HG03280 (cell line): ENCODE measurements around the gene RPP25L.

ENCODE experiments used
- ATAC-seq: cut with Tn5 transposase; IDR thresholded peaks from one replicate; pipeline ENCODE4 v1.9.1; 2021; ENCODE audit warnings: mild to moderate bottlenecking, moderate library complexity; ENCODE audit not compliant: unreplicated experiment

Gene RPP25L

DNA sequence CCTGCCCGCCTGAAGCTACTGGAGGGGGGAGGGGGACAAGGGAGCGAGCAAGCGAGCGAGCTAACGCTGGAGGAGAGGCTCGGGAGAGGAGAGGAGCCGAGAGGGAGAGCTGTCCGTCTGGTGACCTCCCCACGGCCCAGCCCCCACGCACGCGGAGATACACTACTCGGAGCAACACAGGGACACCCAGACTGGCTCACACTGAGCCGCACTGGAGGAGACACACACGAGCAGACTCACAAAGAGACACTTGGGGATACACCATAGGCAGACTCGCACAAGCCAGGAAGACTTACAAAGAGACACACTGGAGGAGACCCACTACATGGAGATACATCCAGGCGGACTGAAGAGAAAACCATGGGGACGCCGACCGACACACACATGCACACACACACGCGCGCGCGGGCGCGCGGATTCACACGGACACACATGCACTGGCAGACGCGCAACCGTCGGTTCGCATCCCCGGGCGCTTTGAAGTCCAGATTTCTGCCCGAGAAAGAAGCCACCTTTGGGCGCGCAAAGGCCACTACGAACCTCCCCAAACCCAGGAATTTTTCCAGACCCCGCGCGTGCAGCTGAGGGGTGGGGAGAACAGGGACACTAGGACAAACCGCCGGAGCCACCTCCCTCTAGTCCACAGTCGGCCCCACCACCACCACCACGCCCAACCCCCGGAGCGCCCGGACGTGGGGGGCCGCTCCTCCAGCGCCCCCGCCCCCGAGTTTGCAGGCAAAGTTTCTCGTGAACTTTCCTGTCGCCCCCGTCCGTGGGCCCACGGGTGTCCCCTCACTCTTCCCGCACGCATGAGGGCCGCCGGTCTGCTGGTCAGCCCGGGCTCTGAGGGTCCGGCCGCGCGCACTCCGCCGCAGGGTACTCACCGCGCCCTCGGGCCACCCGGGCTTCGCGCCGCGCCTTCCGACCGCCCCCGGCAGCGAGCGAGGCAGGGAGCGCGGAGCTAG lies 22.9 kb downstream of the RPP25L start:
- ATAC-seq: no peak

DNA sequence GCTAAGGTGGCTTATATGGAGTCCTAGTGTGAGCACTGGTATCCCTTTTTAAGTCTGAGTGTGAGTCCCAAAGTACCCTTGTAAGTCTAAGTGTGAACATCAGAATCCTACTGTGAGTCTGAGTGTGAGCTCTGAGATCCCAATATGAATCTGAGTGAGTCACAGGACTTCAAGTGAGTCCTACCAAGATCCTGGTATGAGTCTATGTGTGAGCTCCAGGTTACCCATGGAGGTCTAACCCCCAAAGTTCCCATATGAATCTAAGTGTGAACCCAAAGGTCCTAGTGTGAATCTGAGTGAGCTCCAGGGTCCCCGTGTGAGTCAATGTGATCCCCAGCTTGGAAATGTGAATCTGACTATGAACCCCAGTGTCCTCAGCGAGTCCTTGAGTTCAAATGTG lies 24.6 kb downstream of the RPP25L start:
- no peak for ATAC-seq

- ATAC-seq: no peak
Measured at GRCh38 chr9:34585946-34586669, 25.8 kb downstream of the RPP25L start.

DNA sequence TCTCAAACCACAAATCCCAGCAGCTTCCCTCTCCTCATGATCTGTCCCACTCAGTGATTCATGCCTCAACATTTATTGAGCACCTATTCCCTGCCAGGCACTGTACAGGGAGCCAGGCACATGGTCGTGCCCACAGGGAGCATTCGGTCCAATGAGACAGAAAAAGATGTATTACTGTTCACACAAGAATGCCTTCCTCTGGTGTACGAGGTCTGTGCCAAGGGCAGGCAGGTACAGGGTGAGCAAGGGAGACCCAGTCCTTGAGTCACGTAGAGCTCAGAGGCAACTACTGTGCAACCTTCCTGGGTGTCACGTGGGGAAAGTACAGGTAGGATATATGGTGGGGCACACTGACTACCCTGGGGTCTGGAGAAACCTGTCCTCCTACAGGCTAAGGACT lies 26.9 kb downstream of the RPP25L start:
- no peak for ATAC-seq

DNA sequence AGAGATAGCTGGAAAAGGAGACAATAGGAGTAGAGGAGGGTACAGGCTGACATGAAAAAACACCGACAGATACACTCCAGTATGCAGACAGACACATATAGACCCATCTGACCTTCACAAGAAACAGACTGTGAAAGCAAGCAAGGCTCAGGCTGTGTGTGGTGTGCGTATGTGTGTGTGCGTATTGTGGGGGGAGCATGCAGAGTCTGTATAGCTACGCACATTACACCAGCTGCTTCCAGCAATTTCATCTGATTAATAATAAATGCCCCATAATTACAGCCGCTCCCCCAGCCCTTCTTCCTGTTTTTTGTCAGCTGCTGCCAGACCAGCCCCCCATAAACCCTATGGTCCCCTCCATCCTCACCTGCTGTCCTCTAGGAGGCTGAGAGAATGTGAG lies 29.1 kb downstream of the RPP25L start:
- no peak for ATAC-seq

GRCh38 chr9:34581318-34581717 lies 30.6 kb downstream of the RPP25L start:
- ATAC-seq: no peak

DNA sequence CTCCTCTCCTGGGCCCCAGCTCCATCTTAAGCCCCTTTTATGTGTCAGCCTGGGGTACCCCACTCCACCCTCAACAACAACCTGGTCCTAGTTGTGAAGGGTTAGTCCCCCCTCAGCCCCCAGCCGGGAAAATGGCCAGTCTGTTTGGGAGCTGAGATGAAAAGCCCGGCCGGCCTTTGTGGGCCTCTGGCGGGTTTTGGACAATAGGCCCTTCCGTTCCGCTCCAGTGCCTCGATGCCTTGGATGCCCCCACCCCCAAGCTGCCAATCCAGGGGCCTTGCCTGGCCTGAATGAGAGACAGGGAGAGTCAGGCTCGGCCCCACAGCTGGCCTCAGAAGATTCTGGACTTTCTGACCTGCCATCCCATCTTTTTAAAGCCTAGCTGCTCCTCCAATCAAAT lies 31.5 kb downstream of the RPP25L start:
- no peak for ATAC-seq

DNA sequence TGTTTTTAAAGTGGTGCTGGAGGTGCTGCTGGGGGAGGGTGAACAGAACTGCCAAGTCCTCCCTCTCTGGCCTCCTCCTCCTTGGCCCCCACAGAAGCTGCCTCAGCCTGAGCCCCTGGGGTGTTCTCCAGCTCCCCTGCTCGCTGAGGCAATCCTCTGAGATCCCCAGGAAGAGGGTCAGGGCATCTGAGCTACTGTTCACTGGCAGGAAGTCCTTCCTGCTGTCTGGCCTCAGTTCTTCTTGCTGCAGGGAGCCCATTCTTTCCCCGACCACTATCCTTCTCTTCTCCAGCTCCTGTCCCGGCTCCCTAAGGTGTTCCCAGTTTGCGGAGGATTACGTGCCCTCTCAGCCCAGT lies 32.1 kb downstream of the RPP25L start:
- ATAC-seq: no peak

- no peak for ATAC-seq
Measured at GRCh38 chr9:34579104-34579807, 32.6 kb downstream of the RPP25L start.

DNA sequence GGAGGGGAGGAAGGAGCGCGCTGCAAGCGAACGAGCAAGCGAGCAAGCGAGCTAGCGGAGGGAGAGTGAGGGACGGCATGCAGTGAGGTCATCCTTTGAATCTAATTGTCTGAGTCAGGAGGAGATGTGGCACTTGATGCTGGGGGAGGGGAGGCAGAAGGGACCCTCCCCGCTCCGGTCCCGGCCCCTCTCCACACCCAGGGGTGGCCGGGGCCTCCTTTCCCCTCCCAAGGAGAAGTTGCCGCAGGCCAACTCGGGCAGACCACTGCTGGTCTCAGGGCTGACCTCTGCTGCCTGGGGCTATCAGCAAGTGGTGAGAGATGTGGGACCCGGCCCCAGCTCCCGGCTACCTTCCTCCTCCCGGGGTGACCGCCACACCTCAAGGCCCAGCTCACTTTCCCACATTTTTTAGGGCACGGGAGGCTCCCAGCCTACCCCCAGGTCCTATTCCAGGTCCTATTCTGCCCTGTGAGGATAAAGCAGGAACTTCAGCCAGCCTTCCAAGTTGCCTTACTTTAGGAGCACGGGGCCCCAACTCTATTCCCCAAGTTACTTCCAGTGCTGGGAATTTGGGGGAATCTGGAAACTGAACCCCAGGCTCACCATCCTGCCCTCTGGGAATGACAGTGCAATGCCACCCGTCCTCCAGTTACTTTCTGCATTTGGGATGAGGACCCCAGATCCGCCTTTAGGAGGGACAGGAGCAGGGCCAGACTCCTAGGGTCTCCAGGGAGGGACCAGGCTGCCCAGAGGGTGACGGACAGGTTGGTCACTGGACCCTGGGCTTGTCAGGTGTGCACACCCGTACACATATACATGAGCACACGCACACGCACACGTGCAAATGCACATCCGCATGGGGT lies 33.4 kb downstream of the RPP25L start:
- ATAC-seq: no peak

DNA sequence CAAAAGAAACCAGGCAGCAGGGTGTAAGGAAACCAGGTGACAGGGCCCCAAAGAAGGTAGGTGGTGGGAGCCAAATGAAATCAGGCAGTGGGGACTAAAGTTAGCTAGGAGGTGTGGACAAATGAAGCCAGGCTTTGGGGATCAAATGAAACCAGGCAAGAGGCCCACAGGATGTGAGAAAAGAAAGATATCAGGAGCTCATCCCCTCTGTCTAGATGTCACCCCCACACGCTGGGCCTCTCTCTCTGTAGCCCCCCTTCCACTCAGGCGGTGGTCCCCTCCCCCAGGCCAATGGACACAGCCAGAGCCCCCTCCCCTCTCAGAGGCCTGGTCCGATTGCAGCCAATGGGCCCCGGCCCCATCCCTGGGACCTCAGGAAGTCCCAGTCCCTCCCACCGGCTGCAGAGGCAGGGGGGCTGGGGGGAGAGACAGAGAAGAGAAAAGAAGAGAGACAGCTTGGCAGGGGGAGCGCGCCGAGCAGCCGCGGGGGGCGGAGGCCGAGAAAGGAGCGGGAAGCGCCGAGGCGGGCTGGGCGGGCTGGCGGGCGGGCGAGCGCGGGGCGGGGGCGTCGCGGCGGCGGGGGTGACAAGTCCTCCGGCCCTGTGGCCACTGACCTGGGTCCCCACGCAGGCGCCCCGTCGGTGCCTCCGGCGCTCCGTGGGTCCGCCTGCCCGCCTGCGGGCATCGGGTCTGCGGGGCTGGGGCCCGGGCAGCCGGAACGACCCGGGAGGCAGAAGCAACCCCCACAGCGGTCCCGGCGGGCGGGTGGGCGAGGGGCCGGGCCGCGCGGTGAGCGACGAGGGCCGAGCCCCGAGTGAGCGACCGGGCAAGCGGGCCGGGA lies 34.3 kb downstream of the RPP25L start:
- no peak for ATAC-seq

- no peak for ATAC-seq
Measured at GRCh38 chr9:34576597-34577399, 35.1 kb downstream of the RPP25L start.

DNA sequence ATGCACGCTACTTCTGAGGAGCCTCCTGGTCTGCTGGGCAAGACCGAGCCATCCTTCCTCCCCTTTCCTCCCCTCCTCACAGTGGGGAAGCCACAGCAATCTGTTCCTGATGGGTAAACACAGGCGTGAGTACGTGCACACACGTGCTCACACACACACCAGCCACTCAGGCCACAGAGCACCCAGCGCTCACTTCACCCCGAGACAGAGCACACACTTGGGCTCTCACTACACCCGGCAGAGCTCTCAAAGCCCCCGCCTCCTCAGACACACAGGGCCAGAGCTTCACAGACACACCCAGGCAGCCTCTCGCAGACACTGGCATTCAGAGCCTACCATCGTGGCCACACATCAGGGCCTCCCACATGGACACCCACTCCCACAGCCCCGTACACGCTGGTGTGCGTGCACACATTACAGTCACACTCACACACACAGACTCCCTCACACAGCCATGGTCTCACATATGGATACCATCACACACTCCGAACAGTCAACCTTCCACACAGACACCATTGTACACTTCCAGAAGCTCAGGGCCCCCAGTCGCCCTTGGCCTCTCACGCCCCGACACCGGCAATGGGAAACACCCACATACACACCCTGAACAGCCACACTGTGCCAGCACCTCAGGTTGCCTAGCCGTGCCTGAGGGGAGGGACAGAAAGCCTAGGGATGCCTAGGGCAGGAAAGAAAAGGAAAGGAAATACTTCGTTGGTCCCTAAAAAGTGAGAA lies 35.9 kb downstream of the RPP25L start:
- ATAC-seq: no peak

GRCh38 chr9:34575241-34575640 lies 36.7 kb downstream of the RPP25L start:
- no peak for ATAC-seq

GRCh38 chr9:34574571-34574970 lies 37.3 kb downstream of the RPP25L start:
- no peak for ATAC-seq

GRCh38 chr9:34573599-34574325 lies 38.1 kb downstream of the RPP25L start:
- ATAC-seq: no peak

DNA sequence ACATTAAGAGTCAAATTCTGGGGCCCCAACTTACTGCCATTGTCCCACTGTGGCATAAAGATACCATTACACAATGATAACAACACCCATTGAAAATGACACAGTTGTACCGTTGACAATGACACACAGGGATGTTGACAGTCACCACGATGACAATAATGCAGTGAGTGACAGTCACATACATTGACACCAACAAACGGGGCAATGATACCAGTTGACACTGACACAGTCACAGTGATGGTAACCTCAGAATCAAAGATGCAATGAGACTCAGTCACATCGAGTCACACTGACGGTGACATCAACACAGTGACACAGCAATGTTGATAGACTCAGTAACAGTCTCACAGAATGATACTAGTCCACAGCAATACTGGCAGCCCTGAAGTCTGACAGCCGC lies 39.3 kb downstream of the RPP25L start:
- no peak for ATAC-seq

DNA sequence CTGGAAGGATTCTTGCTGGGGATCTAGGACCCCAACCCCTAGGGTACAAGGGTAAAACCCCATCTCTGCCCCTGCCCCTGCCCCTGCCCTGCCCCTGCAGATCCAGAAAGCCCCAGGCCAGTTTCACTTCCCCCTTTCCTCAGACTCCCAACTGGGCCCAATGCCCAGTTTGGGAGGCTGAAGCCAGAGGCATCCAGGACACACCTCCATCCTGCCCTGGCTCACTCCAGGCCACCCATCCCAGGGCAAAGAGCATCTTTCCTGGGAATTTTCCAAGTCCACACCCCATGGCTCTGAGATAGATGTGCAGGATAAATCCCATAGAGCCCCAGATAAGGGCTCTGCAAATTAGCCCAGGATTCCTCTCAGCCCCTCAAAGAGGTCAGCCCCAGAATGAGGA lies 39.8 kb downstream of the RPP25L start:
- no peak for ATAC-seq
